HepG2 (cell line): ENCODE data around the gene PAFAH1B2. TPM values are rescaled to one million over a fixed set of nuclear protein-coding genes. Genes with fewer than 3 reads are reported as not detected.

Experiments
- EP300 ChIP-seq, 3 experiments: sonication (generic) in 1 of 3; formaldehyde crosslinking in 1 of 3; IDR thresholded peaks; 2 replicates each; pipeline versions ENCODE4 v1.5.1 to v1.6.1; 2011 to 2020; ENCODE audit warnings: low read depth in 2 of 3, low read length in 2 of 3, borderline replicate concordance in 1 of 3, improper control_type of control experiment in 1 of 3, mild to moderate bottlenecking in 1 of 3, missing genetic modification reagents in 1 of 3, moderate library complexity in 1 of 3
- polyA plus RNA-seq, 8 experiments: library from polyadenylated mRNA; depleted of rRNA in 3 of 8; stranded (reverse) in 7 of 8; unstranded in 1 of 8; fragments of >200 nt; fragmentation: Illumina TruSeq in 4 of 8; extraction: Trizol in 4 of 8; gene quantifications; 2 replicates each; pipeline versions ENCODE4 v1.2.1 to v1.2.3, GENCODE V29; 2011 to 2016; ENCODE audit warnings: low read depth in 4 of 8, missing spikeins in 1 of 8, mixed read lengths in 1 of 8; ENCODE audit not compliant: insufficient read depth in 1 of 8
- total RNA-seq, 5 experiments: library from RNA; depleted of rRNA; stranded (reverse); fragments of >200 nt; fragmentation: Illumina TruSeq; extraction: Trizol; gene quantifications; 2 replicates each; pipeline ENCODE4 v1.2.3, GENCODE V29; 2016; ENCODE audit warnings: low read depth in 1 of 5
- TF ChIP-seq, protein P1 (sequence below): sonication (generic); formaldehyde crosslinking; IDR thresholded peaks from 2 replicates; pipeline ENCODE4 v1.5.0; 2020; ENCODE audit warnings: missing genetic modification reagents
- TF ChIP-seq, protein P2 (sequence below): sonication (generic); formaldehyde crosslinking; IDR thresholded peaks from 2 replicates; pipeline ENCODE4 v1.4.0; 2020; ENCODE audit warnings: missing genetic modification reagents
- TF ChIP-seq, protein P3 (sequence below): sonication (generic); formaldehyde crosslinking; IDR thresholded peaks from 2 replicates; pipeline ENCODE4 v1.5.0; 2020; ENCODE audit warnings: missing genetic modification reagents

PAFAH1B2 gene
- total and polyA plus RNA-seq, 2 of the 13 experiments (the other 11 are each of a cell fraction or from before 2014, with no cell fraction given), result 28.8 to 104 TPM

DNA sequence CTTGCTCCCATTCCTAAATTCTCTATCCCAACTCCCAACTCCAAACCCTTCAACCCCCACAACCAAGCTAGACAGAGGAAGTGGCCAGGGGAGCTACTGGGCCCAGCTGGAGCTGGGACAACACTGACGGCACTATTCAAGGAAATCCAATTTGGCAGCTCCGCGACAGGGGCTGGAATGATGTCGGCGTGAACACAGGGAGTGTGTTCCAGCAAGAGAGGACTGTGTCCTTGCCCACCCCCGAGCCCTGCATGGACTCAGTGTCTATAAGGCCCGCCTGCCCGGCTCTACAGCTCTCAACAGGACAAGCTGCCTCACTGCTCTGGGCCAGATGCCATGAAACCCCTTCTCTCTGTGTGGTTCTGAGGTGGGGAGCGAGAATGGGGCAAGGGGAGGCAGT is 76.5 kb downstream of the PAFAH1B2 start (continued):
- TF ChIP-seq, protein P1, sequence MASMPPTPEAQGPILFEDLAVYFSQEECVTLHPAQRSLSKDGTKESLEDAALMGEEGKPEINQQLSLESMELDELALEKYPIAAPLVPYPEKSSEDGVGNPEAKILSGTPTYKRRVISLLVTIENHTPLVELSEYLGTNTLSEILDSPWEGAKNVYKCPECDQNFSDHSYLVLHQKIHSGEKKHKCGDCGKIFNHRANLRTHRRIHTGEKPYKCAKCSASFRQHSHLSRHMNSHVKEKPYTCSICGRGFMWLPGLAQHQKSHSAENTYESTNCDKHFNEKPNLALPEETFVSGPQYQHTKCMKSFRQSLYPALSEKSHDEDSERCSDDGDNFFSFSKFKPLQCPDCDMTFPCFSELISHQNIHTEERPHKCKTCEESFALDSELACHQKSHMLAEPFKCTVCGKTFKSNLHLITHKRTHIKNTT (CRISPR knock-in tag), result no peak
- no peak for TF ChIP-seq EP300 (IDR thresholded peaks at IDR 0.05; ENCODE audit: low read depth in 2 of 2, low read length in 2 of 2)
- no peak for TF ChIP-seq EP300 (CRISPR knock-in tag; IDR thresholded peaks at IDR 0.05; ENCODE audit: borderline replicate concordance)
- TF ChIP-seq, protein P2, sequence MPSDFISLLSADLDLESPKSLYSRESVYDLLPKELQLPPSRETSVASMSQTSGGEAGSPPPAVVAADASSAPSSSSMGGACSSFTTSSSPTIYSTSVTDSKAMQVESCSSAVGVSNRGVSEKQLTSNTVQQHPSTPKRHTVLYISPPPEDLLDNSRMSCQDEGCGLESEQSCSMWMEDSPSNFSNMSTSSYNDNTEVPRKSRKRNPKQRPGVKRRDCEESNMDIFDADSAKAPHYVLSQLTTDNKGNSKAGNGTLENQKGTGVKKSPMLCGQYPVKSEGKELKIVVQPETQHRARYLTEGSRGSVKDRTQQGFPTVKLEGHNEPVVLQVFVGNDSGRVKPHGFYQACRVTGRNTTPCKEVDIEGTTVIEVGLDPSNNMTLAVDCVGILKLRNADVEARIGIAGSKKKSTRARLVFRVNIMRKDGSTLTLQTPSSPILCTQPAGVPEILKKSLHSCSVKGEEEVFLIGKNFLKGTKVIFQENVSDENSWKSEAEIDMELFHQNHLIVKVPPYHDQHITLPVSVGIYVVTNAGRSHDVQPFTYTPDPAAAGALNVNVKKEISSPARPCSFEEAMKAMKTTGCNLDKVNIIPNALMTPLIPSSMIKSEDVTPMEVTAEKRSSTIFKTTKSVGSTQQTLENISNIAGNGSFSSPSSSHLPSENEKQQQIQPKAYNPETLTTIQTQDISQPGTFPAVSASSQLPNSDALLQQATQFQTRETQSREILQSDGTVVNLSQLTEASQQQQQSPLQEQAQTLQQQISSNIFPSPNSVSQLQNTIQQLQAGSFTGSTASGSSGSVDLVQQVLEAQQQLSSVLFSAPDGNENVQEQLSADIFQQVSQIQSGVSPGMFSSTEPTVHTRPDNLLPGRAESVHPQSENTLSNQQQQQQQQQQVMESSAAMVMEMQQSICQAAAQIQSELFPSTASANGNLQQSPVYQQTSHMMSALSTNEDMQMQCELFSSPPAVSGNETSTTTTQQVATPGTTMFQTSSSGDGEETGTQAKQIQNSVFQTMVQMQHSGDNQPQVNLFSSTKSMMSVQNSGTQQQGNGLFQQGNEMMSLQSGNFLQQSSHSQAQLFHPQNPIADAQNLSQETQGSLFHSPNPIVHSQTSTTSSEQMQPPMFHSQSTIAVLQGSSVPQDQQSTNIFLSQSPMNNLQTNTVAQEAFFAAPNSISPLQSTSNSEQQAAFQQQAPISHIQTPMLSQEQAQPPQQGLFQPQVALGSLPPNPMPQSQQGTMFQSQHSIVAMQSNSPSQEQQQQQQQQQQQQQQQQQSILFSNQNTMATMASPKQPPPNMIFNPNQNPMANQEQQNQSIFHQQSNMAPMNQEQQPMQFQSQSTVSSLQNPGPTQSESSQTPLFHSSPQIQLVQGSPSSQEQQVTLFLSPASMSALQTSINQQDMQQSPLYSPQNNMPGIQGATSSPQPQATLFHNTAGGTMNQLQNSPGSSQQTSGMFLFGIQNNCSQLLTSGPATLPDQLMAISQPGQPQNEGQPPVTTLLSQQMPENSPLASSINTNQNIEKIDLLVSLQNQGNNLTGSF (CRISPR knock-in tag), result no peak
- TF ChIP-seq, protein P3, sequence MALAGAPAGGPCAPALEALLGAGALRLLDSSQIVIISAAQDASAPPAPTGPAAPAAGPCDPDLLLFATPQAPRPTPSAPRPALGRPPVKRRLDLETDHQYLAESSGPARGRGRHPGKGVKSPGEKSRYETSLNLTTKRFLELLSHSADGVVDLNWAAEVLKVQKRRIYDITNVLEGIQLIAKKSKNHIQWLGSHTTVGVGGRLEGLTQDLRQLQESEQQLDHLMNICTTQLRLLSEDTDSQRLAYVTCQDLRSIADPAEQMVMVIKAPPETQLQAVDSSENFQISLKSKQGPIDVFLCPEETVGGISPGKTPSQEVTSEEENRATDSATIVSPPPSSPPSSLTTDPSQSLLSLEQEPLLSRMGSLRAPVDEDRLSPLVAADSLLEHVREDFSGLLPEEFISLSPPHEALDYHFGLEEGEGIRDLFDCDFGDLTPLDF (CRISPR knock-in tag), result no peak
